Right lobe of liver (tissue), 4 donors: Measurements from ENCODE around the gene USH1C.

Source experiments
- CTCF ChIP-seq, 4 donors: fragments of 200-600 bp in 3 of 4; fragments of 450-650 bp in 1 of 4; IDR thresholded peaks; one replicate each; pipeline versions ENCODE4 v1.5.1 to v1.8.0; 2016 to 2022; ENCODE audit warnings: antibody characterized with exemption in 4 of 4, mild to moderate bottlenecking in 2 of 4
- POLR2A ChIP-seq: fragments of 450-650 bp; IDR thresholded peaks from one replicate; pipeline ENCODE4 v1.6.1; 2017; ENCODE audit warnings: antibody characterized with exemption, mild to moderate bottlenecking
- donor health status: DM: no; HTN: no; CAD: no.
- donor health status: DM: no; HTN: no; CAD: no.
- donor health status: DM: no; HTN: yes; CAD: no.

- TF ChIP-seq CTCF (IDR thresholded peaks at IDR 0.05): no peak
- no peak for TF ChIP-seq POLR2A
These were observed 41.6 kb downstream of the USH1C start for GRCh38 chr11:17502630-17503029.
